IMR-90 (cell line): ENCODE data around the gene AASS. TPM values are rescaled to one million over a fixed set of nuclear protein-coding genes. Genes with fewer than 3 reads are reported as not detected.
"Not testable (repeated sequence)": the region's sequence is repeated elsewhere in the genome, so short reads cannot be mapped to it uniquely, and the experiment has no call there.

Experiments
- ATAC-seq: fragments of 200-7000 bp; cut with Tn5 transposase; 2 replicates; pipeline ENCODE4 v1.9.1; 2020; ENCODE audit warnings: low read depth, mild to moderate bottlenecking, moderate library complexity
- BruUV-seq: library from RNA; stranded (reverse); fragments of 400-500 nt; replicated peaks from 2 replicates; lab custom pipeline; 2021; lab: Mats Ljungman, UMichigan
- CTCF ChIA-PET: fragments of 300-600 bp; formaldehyde crosslinking; extraction: SDS; loops from one replicate; lab custom pipeline; 2021; ENCODE audit warnings: antibody characterized with exemption; lab: Yijun Ruan, JAX
- POLR2A ChIA-PET: fragments of 300-600 bp; sonication (Branson Sonifier 250); formaldehyde crosslinking; loops from one replicate; lab custom pipeline; 2022; ENCODE audit warnings: antibody characterized with exemption; ENCODE audit not compliant: unreplicated experiment; lab: Charles Lee
- DNase-seq: peaks from one replicate; pipeline ENCODE4 v3.0.0; 2013
- H2AFZ ChIP-seq: replicated peaks from 2 replicates; pipeline ENCODE3; 2013; ENCODE audit warnings: low read length, mild to moderate bottlenecking; ENCODE audit not compliant: poor library complexity
- H2AK5ac ChIP-seq: 2 replicates; pipeline ENCODE4 v1.6.1; 2013; ENCODE audit warnings: low read depth, low read length, inconsistent platforms
- H2AK9ac ChIP-seq: replicated peaks from 2 replicates; pipeline ENCODE3; 2013; ENCODE audit warnings: mild to moderate bottlenecking, low read depth, low read length, moderate library complexity; ENCODE audit not compliant: poor library complexity
- H2BK120ac ChIP-seq: 2 replicates; pipeline ENCODE4 v1.6.1; 2013; ENCODE audit warnings: low read depth, low read length, inconsistent platforms
- H2BK15ac ChIP-seq: 3 replicates; pipeline ENCODE4 v1.6.1; 2013; ENCODE audit warnings: low read depth, low read length, inconsistent platforms
- H2BK20ac ChIP-seq: 2 replicates; pipeline ENCODE4 v1.6.1; 2013; ENCODE audit warnings: low read depth, mild to moderate bottlenecking, inconsistent platforms, low read length, moderate library complexity
- H2BK5ac ChIP-seq: 2 replicates; pipeline ENCODE4 v1.6.1; 2013; ENCODE audit warnings: mild to moderate bottlenecking, low read depth, low read length, inconsistent platforms; ENCODE audit not compliant: poor library complexity, severe bottlenecking
- H3K14ac ChIP-seq: replicated peaks from 2 replicates; pipeline ENCODE4 v1.6.1; 2013; ENCODE audit warnings: low read depth, low read length, inconsistent platforms
- H3K18ac ChIP-seq: 2 replicates; pipeline ENCODE4 v1.6.1; 2013; ENCODE audit warnings: low read depth, low read length, control low read depth
- H3K23ac ChIP-seq: 2 replicates; pipeline ENCODE4 v1.6.1; 2013; ENCODE audit warnings: low read depth, low read length, inconsistent platforms
- H3K27ac ChIP-seq: 2 replicates; pipeline ENCODE4 v1.5.1; 2013; ENCODE audit warnings: mild to moderate bottlenecking, control low read depth, low read length; ENCODE audit not compliant: insufficient read depth
- H3K27me3 ChIP-seq: 2 replicates; pipeline ENCODE4 v1.6.1; 2013; ENCODE audit warnings: low read length; ENCODE audit not compliant: control insufficient read depth, insufficient read depth
- H3K36me3 ChIP-seq: 2 replicates; pipeline ENCODE4 v1.6.1; 2013; ENCODE audit warnings: low read length, mixed read lengths; ENCODE audit not compliant: control insufficient read depth, insufficient read depth
- H3K4ac ChIP-seq: 2 replicates; pipeline ENCODE4 v1.6.1; 2013; ENCODE audit warnings: low read depth, low read length, inconsistent platforms
- H3K4me1 ChIP-seq: 2 replicates; pipeline ENCODE4 v1.6.1; 2013; ENCODE audit warnings: low read length, mixed read lengths; ENCODE audit not compliant: control insufficient read depth, insufficient read depth
- H3K4me2 ChIP-seq: 2 replicates; pipeline ENCODE4 v1.6.1; 2013; ENCODE audit warnings: low read depth, mild to moderate bottlenecking, control low read depth, low read length, moderate library complexity
- H3K4me3 ChIP-seq: 2 replicates; pipeline ENCODE4 v1.5.1; 2013; ENCODE audit warnings: low read depth, mild to moderate bottlenecking, control low read depth, low read length, moderate library complexity; ENCODE audit not compliant: insufficient read depth
- H3K56ac ChIP-seq: 2 replicates; pipeline ENCODE4 v1.6.1; 2013; ENCODE audit warnings: low read length, inconsistent platforms; ENCODE audit not compliant: insufficient read depth; ENCODE audit errors: extremely low read depth
- H3K79me1 ChIP-seq, 2 experiments: 2 replicates each; pipeline ENCODE4 v1.6.1; 2013; ENCODE audit warnings: low read length in 2 of 2, inconsistent platforms in 1 of 2, low read depth in 1 of 2
- H3K9ac ChIP-seq: 2 replicates; pipeline ENCODE4 v1.6.1; 2013; ENCODE audit warnings: low read depth, low read length, control low read depth
- H3K9me1 ChIP-seq: 2 replicates; pipeline ENCODE4 v1.6.1; 2013; ENCODE audit warnings: low read length, inconsistent platforms; ENCODE audit not compliant: insufficient read depth
- H3K9me3 ChIP-seq: 2 replicates; pipeline ENCODE4 v1.6.1; 2013; ENCODE audit warnings: low read length; ENCODE audit not compliant: control insufficient read depth, insufficient read depth
- H4K20me1 ChIP-seq: 2 replicates; pipeline ENCODE4 v1.6.1; 2013; ENCODE audit warnings: low read length, inconsistent platforms; ENCODE audit not compliant: insufficient read depth
- H4K5ac ChIP-seq: 2 replicates; pipeline ENCODE4 v1.6.1; 2013; ENCODE audit warnings: mild to moderate bottlenecking, low read depth, low read length, control low read depth
- H4K8ac ChIP-seq, 2 experiments: 2 replicates each; pipeline ENCODE4 v1.6.1; 2013; ENCODE audit warnings: low read depth in 2 of 2, low read length in 2 of 2, control low read depth in 1 of 2, inconsistent platforms in 1 of 2
- H4K91ac ChIP-seq: 2 replicates; pipeline ENCODE4 v1.6.1; 2013; ENCODE audit warnings: low read depth, low read length, inconsistent platforms; ENCODE audit not compliant: insufficient read depth
- WGBS, 2 experiments: methylation state at CpG; one replicate each; pipeline versions ENCODE4 v1.1.5 to v1.1.7; 2013; ENCODE audit warnings: missing lambda C conversion rate in 2 of 2; ENCODE audit not compliant: insufficient read length in 1 of 2; ENCODE audit errors: extremely low coverage in 2 of 2; 5-methylcytosine and 5-hydroxymethylcytosine counted together
- dilution Hi-C: fragments of 300-500 bp; cut with HindIII; formaldehyde crosslinking; loops from one replicate; pipeline ENCODE4 v1.14.3; 2018; ENCODE audit warnings: low sequenced_read_pairs; ENCODE audit not compliant: unreplicated experiment
- in situ Hi-C: fragments of 300-500 bp; cut with MboI; formaldehyde crosslinking; loops from 3 replicates; pipeline ENCODE4 v1.14.3; 2019; ENCODE audit warnings: low sequenced_read_pairs, inconsistent platforms, mixed read lengths
- intact Hi-C: fragments of 100-400 bp; cut with micrococcal nuclease; formaldehyde crosslinking; loops from 2 replicates; pipeline ENCODE4 v1.10.0; 2022
- polyA plus RNA-seq, 3 experiments: library from polyadenylated mRNA; depleted of rRNA; stranded (reverse); fragments of >200 nt; gene quantifications; 2 replicates each; pipeline ENCODE4 v1.2.3, GENCODE V29; 2012; ENCODE audit warnings: low replicate concordance in 1 of 3
- total RNA-seq: library from RNA; depleted of rRNA; stranded (reverse); fragments of >200 nt; gene quantifications from 2 replicates; pipeline ENCODE4 v1.2.3, GENCODE V29; 2012

AASS gene
- total and polyA plus RNA-seq, 2 of the 4 experiments (the other 2 are of a cell fraction) = 6.1 to 12.9 TPM

GRCh38 chr7:122172144-122172543, 28.1 kb upstream of the AASS start:
- in situ Hi-C loops, POLR2A ChIA-PET, H3K14ac ChIP-seq: not testable (repeated sequence)

More at GRCh38 chr7:122172144-122172543, 28.1 kb upstream of the AASS start:
- H3K9ac ChIP-seq, H3K18ac ChIP-seq, ATAC-seq, H3K56ac ChIP-seq, DNase-seq, H3K23ac ChIP-seq, H3K4ac ChIP-seq, H4K5ac ChIP-seq, H3K4me2 ChIP-seq, H2BK20ac ChIP-seq, H2BK15ac ChIP-seq, H3K9me3 ChIP-seq, H3K36me3 ChIP-seq, H4K91ac ChIP-seq, H3K9me1 ChIP-seq, H3K79me1 ChIP-seq, H3K4me3 ChIP-seq, intact Hi-C loops, dilution Hi-C loops, H3K27ac ChIP-seq, H3K27me3 ChIP-seq, H2AK5ac ChIP-seq, CTCF ChIA-PET, H2BK5ac ChIP-seq, H3K4me1 ChIP-seq, H2BK120ac ChIP-seq, H2AFZ ChIP-seq, H2AK9ac ChIP-seq, H4K8ac ChIP-seq, H4K20me1 ChIP-seq, BruUV-seq: not testable (repeated sequence)
- WGBS, 2 experiments = no CpG with 5 or more reads among the region's 2 CpGs
